Testis (tissue), 3 donors: ENCODE data around the gene NFATC3. TPM values are rescaled to one million over a fixed set of nuclear protein-coding genes. Genes with fewer than 3 reads are reported as not detected.

Source experiments
- DNase-seq: peaks from one replicate; pipeline ENCODE4 v3.0.0-alpha.2; 2019
- H3K27ac ChIP-seq, 2 donors: fragments of 200-600 bp; sonication (generic); one replicate each; pipeline ENCODE4 v1.5.1; 2019
- H3K27me3 ChIP-seq: fragments of 200-600 bp; sonication (generic); one replicate; pipeline ENCODE4 v1.5.1; 2019
- H3K36me3 ChIP-seq: fragments of 200-600 bp; sonication (generic); one replicate; pipeline ENCODE4 v1.5.1; 2017; ENCODE audit warnings: low read depth; ENCODE audit errors: missing control alignments
- H3K4me1 ChIP-seq: fragments of 200-600 bp; sonication (generic); one replicate; pipeline ENCODE4 v1.5.1; 2019
- H3K4me3 ChIP-seq, 2 donors: fragments of 200-600 bp; sonication (generic); one replicate each; pipeline ENCODE4 v1.5.1; 2017 to 2019
- H3K9me3 ChIP-seq: fragments of 200-600 bp; sonication (generic); one replicate; pipeline ENCODE4 v1.5.1; 2017
- POLR2A ChIP-seq: fragments of 450-650 bp; IDR thresholded peaks from one replicate; pipeline ENCODE4 v1.6.1; 2017; ENCODE audit warnings: antibody characterized with exemption, mild to moderate bottlenecking, moderate library complexity
- WGBS, 2 donors: methylation state at CpG; one replicate each; pipeline ENCODE4 v1.1.5; 2018; 5-methylcytosine and 5-hydroxymethylcytosine counted together
- intact Hi-C: fragments of 100-400 bp; cut with DNase I; formaldehyde crosslinking; loops from one replicate; pipeline ENCODE4 v1.15.1; 2023; ENCODE audit warnings: low total_unique reads
- polyA plus RNA-seq: library from polyadenylated mRNA; stranded (reverse); fragments of 350-450 nt; fragmentation: Illumina TruSeq; extraction: RNeasy Lipid Tissue Mini Kit (QIAGEN cat#74804); gene quantifications from one replicate; pipeline ENCODE4 v1.2.3, GENCODE V29; 2014; ENCODE audit warnings: low read depth, low replicate concordance; ENCODE audit not compliant: insufficient read depth
- total RNA-seq, 2 donors: library from RNA; depleted of rRNA; stranded (reverse); fragments of >200 nt; gene quantifications; one replicate each; pipeline ENCODE4 v1.2.3, GENCODE V29; 2016
- TF ChIP-seq, protein P1 (sequence below), 3 experiments: fragments of 450-650 bp in 2 of 3; fragments of 200-600 bp in 1 of 3; sonication (generic) in 1 of 3; IDR thresholded peaks; one replicate each; pipeline ENCODE4 v1.5.1; 2016 to 2019; ENCODE audit warnings: antibody characterized with exemption in 3 of 3, mild to moderate bottlenecking in 2 of 3, moderate library complexity in 1 of 3

The NFATC3 gene
- total and polyA plus RNA-seq, 3 donors from 2014 or later = 78.0 to 115 (median 94.7) TPM

DNA sequence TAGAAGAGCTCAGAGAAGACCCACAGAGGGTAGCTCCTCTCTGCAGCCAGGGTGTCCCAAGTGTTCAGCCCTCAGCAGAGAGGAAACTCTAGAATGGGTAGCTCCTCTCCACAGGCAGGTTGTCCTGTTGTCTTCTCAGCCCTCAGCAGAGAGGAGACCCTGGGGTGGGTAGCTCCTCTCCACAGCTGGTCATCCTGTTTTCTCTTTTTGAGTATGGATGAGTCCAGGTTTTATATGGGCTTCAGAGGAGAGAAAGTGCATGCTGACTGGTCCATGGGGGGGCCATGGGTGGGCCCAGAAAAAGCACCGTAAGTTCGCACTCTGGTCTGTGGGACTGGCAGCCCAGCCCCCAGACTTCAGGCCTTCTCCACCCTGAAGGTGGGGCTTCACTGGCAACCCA, 102.3 kb downstream of the NFATC3 start:
- intact Hi-C loops = no loop called here
- no peak for DNase-seq
- H3K4me1 ChIP-seq = no peaks in the 10 kb centered on the region
- no peaks in the 10 kb centered on the region for H3K9me3 ChIP-seq
- TF ChIP-seq, protein P1, sequence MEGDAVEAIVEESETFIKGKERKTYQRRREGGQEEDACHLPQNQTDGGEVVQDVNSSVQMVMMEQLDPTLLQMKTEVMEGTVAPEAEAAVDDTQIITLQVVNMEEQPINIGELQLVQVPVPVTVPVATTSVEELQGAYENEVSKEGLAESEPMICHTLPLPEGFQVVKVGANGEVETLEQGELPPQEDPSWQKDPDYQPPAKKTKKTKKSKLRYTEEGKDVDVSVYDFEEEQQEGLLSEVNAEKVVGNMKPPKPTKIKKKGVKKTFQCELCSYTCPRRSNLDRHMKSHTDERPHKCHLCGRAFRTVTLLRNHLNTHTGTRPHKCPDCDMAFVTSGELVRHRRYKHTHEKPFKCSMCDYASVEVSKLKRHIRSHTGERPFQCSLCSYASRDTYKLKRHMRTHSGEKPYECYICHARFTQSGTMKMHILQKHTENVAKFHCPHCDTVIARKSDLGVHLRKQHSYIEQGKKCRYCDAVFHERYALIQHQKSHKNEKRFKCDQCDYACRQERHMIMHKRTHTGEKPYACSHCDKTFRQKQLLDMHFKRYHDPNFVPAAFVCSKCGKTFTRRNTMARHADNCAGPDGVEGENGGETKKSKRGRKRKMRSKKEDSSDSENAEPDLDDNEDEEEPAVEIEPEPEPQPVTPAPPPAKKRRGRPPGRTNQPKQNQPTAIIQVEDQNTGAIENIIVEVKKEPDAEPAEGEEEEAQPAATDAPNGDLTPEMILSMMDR (IDR thresholded peaks at IDR 0.05) = no peak
- no peak for TF ChIP-seq POLR2A
- H3K4me3 ChIP-seq = no peak overlapping the region
- H3K27ac ChIP-seq = no peak overlapping the region
- 100% methylated on average over 2 of the region's 2 CpGs; no CpG with 5 or more reads in 1 of the 2 donors for WGBS, 2 donors
- H3K36me3 ChIP-seq = no peaks in the 10 kb centered on the region
- H3K27me3 ChIP-seq = no peaks in the 10 kb centered on the region

DNA sequence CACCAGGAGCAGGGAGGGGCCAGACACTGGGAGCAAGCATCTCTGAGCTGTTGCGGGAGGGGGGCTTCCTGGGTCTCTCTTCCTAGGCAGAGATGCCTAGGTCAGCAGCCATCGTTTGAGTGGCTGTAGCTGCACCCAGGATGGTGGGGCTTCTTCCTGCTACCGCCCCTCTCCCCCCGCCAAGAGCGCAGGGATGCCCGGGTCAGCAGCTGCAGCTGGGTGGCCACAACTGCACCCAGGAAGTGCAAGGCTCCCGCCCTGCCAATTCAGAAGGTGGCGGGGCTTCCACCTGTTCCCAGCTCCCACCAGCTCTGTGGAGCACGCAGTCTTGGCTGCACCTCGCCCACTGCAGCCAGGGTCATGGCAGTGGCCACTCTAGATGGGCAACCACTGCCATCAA, 103.0 kb downstream of the NFATC3 start:
- DNase-seq = no peak
- Histone ChIP-seq H3K9me3 (no peaks in the 10 kb centered on the region), H3K27ac (no peak overlapping the region), H3K4me3 (no peak overlapping the region), H3K36me3 (no peaks in the 10 kb centered on the region), H3K27me3 (no peaks in the 10 kb centered on the region), H3K4me1 (no peaks in the 10 kb centered on the region)
- no peak for TF ChIP-seq POLR2A
- TF ChIP-seq, protein P1 (IDR thresholded peaks at IDR 0.05) = no peak
- 93 to 97% methylated on average over 4 to 10 of the region's 10 CpGs for WGBS, 2 donors
- intact Hi-C loops = no loop called here

DNA sequence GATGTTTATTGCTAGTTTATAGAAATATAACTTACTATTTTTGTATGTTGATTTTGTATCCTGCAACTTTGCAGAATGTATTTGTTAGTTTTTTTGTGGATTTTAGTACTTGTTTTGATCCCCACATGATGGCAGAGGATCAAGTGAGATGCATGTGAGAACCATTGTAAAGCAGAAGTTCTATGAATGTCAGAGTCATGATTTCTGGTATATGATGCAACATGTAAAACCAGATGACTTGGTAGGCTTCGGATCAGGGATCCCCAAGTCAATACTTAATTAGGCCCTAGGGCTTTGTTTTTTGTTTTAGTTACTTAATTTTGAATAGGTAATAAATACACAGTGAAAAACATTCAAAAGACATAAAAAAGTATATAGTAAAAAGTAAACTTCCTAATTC, 104.9 kb downstream of the NFATC3 start:
- Histone ChIP-seq H3K4me3 (no peak overlapping the region), H3K27ac (no peak overlapping the region), H3K27me3 (no peaks in the 10 kb centered on the region), H3K36me3 (no peaks in the 10 kb centered on the region), H3K4me1 (no peaks in the 10 kb centered on the region), H3K9me3 (no peaks in the 10 kb centered on the region)
- intact Hi-C loops = no loop called here
- TF ChIP-seq, protein P1 (IDR thresholded peaks at IDR 0.05) = no peak
- TF ChIP-seq POLR2A = no peak
- DNase-seq = no peak
- 83 to 95% methylated on average over 1 of the region's 1 CpG for WGBS, 2 donors

DNA sequence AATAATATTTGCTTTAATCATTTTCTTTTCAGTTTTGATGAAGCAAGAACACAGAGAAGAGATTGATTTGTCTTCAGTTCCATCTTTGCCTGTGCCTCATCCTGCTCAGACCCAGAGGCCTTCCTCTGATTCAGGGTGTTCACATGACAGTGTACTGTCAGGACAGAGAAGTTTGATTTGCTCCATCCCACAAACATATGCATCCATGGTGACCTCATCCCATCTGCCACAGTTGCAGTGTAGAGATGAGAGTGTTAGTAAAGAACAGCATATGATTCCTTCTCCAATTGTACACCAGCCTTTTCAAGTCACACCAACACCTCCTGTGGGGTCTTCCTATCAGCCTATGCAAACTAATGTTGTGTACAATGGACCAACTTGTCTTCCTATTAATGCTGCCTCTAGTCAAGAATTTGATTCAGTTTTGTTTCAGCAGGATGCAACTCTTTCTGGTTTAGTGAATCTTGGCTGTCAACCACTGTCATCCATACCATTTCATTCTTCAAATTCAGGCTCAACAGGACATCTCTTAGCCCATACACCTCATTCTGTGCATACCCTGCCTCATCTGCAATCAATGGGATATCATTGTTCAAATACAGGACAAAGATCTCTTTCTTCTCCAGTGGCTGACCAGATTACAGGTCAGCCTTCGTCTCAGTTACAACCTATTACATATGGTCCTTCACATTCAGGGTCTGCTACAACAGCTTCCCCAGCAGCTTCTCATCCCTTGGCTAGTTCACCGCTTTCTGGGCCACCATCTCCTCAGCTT, 105.8 kb downstream of the NFATC3 start:
- Histone ChIP-seq H3K4me3 (no peak overlapping the region), H3K9me3 (no peaks in the 10 kb centered on the region), H3K27me3 (no peaks in the 10 kb centered on the region), H3K27ac (no peak overlapping the region), H3K36me3 (no peaks in the 10 kb centered on the region), H3K4me1 (no peaks in the 10 kb centered on the region)
- no peak for DNase-seq
- 84 to 85% methylated on average over 2 of the region's 2 CpGs for WGBS, 2 donors
- intact Hi-C loops = no loop called here
- no peak for TF ChIP-seq POLR2A
- TF ChIP-seq, protein P1 (IDR thresholded peaks at IDR 0.05) = no peak

DNA sequence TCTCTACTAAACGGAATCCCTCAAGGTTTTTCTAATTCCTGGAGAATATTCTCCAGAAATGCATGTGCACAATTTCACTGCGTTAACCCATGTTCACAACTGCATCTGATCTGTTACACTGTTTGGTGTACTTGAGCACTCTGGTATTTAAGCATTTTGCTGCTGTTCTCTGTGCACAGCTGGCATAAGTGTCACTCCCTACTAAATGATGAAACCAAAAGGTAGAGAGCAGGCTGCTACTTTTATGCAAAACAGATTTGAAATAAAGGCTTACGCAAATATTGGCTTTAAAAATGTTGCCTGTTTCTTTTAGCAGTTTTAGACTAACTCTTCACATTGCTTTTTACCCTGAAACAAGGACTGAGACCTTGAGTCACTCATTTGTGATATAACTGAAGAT, 109.1 kb downstream of the NFATC3 start:
- TF ChIP-seq POLR2A = no peak
- TF ChIP-seq, protein P1 (IDR thresholded peaks at IDR 0.05) = no peak
- Histone ChIP-seq H3K27ac (no peak overlapping the region), H3K27me3 (no peaks in the 10 kb centered on the region), H3K4me1 (no peaks in the 10 kb centered on the region), H3K9me3 (no peaks in the 10 kb centered on the region), H3K36me3 (no peaks in the 10 kb centered on the region), H3K4me3 (no peak overlapping the region)
- no peak for DNase-seq
- intact Hi-C loops = no loop called here
- WGBS, 2 donors = 80 to 84% methylated on average over 3 of the region's 3 CpGs
